ENCODE data around the gene CDR2. TPM values are rescaled to one million over a fixed set of nuclear protein-coding genes. Genes with fewer than 3 reads are reported as not detected.
A peak's percentile ranks its signal among the peaks of the same experiment; 100 is the strongest.

The CDR2 gene
- total RNA-seq, 1 donor from 2014 or later: 6.7 TPM

DNA sequence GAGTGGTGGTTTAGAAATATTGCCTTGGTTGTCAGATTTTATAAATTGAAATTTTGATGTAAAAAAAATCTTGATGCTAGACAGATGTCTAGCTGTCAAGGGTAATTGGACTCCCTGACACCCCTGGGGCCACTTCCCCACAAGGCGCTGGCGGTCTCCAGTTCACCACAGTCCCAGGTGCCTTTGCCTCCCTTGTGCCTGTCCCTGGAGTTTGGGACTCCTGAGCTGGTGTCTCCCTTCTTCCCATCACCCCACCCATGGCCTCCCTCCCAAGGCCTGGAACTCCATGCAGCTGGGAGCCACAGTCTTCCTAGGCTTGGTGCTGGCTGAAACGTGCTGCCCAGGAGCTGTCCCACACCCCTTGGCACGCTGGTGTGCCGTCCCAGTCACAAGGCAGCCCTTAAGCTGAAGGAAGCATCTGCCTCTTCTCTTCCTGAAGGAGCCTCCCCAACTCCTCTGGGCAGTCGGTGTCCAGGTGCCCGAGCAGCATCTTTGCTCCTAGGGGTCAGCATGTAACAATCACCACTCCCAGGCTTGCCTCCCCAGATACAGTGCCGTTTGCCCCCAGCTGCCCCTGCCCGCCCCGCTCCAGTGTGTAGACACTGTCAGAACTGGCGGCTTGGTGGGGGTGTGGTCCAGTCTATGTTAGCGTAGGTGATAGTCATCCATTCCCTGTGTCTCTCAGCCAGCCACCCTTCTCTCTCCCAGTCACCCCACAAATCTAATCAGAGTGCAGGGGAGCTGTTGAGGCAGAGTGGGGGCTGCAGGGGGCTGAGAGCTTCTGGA lies 51.1 kb downstream of the CDR2 start:
- Mint-ChIP-seq H3K27ac (no peak overlapping the region), H3K9me3 (no peaks in the 10 kb centered on the region), H3K4me1 (no peaks in the 10 kb centered on the region), H3K27me3 (no peaks in the 10 kb centered on the region), H3K36me3 (ENCODE audit: low read depth) (peaks cover 91% of the 10 kb centered on the region), H3K4me3 (no peak overlapping the region)
- TF ChIP-seq, protein P1, sequence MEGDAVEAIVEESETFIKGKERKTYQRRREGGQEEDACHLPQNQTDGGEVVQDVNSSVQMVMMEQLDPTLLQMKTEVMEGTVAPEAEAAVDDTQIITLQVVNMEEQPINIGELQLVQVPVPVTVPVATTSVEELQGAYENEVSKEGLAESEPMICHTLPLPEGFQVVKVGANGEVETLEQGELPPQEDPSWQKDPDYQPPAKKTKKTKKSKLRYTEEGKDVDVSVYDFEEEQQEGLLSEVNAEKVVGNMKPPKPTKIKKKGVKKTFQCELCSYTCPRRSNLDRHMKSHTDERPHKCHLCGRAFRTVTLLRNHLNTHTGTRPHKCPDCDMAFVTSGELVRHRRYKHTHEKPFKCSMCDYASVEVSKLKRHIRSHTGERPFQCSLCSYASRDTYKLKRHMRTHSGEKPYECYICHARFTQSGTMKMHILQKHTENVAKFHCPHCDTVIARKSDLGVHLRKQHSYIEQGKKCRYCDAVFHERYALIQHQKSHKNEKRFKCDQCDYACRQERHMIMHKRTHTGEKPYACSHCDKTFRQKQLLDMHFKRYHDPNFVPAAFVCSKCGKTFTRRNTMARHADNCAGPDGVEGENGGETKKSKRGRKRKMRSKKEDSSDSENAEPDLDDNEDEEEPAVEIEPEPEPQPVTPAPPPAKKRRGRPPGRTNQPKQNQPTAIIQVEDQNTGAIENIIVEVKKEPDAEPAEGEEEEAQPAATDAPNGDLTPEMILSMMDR (IDR thresholded peaks at IDR 0.05): no peak
- ATAC-seq (ENCODE audit: low read depth) (no peak), DNase-seq (no peak)
- CTCF ChIA-PET: no interaction called here
- POLR2A ChIA-PET: interaction anchor here (0.6 kb wide), 1 partner anchor 14 kb away, joined by 4 read pairs; no protein-coding TSS in a partner anchor
- intact Hi-C loops (cut with micrococcal nuclease): no loop called here

DNA sequence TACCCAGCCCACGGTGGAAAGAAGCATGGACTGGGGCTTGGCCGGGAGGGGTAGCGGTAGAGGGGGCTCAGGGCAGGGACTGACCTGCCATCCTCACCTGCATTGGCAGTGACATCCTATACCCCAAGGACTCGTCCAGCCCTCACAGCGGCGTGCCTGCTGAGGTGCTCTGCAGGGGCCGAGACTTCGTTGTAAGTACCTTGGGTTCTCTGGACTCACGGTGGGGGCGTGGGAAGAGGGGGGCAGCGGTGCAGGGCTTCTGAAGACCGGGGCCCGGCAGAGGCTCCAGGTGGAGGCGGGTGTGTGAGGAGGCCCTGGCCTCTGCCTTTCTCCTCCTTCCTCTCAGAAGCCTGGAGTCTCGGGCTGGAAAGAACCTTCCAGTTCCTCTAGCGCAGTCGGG lies 51.7 kb downstream of the CDR2 start:
- H3K27ac Mint-ChIP-seq: no peak overlapping the region
- ChIA-PET POLR2A (no interaction called here), CTCF (no interaction called here)
- TF ChIP-seq, protein P1 (IDR thresholded peaks at IDR 0.05): no peak
- no peaks in the 10 kb centered on the region for H3K4me1 Mint-ChIP-seq
- intact Hi-C loops (cut with micrococcal nuclease): no loop called here
- DNase-seq (no peak), ATAC-seq (ENCODE audit: low read depth) (no peak)
- no peak overlapping the region for H3K4me3 Mint-ChIP-seq
- H3K9me3 Mint-ChIP-seq: no peaks in the 10 kb centered on the region
- peaks cover 89% of the 10 kb centered on the region for H3K36me3 Mint-ChIP-seq (ENCODE audit: low read depth)
- no peaks in the 10 kb centered on the region for H3K27me3 Mint-ChIP-seq

DNA sequence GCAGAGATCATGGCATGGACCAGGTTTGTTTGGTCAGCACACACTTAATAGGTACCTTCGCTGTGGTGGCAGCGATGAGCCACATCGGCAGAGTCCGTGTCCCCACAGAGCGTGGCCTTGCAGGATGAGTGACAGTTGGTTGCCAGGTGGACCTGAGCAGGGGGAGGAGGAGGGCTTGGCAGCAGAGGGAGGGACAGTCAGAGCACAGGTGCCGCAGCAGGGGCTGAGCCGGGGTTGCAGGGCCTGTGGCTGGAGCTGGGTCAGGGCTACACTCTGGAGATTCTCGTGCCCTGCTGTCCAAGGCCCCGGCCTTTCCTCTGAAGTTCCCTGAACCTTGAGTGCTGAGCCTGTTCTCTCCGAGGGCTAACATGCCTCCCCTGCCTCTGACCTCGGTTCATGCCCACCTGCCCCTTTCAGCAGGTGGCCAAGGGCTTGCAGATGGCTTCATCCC lies 52.4 kb downstream of the CDR2 start:
- Mint-ChIP-seq H3K4me1 (no peaks in the 10 kb centered on the region), H3K4me3 (no peak overlapping the region), H3K27ac (no peak overlapping the region), H3K9me3 (no peaks in the 10 kb centered on the region), H3K36me3 (ENCODE audit: low read depth) (peaks cover 89% of the 10 kb centered on the region), H3K27me3 (no peaks in the 10 kb centered on the region)
- TF ChIP-seq, protein P1 (IDR thresholded peaks at IDR 0.05): no peak
- intact Hi-C loops (cut with micrococcal nuclease): no loop called here
- ATAC-seq (ENCODE audit: low read depth): no peak
- DNase-seq: no peak
- POLR2A ChIA-PET: no interaction called here
- CTCF ChIA-PET: interaction anchor here (1.4 kb wide), 1 partner anchor 21 kb away, joined by 4 read pairs; no protein-coding TSS in a partner anchor

DNA sequence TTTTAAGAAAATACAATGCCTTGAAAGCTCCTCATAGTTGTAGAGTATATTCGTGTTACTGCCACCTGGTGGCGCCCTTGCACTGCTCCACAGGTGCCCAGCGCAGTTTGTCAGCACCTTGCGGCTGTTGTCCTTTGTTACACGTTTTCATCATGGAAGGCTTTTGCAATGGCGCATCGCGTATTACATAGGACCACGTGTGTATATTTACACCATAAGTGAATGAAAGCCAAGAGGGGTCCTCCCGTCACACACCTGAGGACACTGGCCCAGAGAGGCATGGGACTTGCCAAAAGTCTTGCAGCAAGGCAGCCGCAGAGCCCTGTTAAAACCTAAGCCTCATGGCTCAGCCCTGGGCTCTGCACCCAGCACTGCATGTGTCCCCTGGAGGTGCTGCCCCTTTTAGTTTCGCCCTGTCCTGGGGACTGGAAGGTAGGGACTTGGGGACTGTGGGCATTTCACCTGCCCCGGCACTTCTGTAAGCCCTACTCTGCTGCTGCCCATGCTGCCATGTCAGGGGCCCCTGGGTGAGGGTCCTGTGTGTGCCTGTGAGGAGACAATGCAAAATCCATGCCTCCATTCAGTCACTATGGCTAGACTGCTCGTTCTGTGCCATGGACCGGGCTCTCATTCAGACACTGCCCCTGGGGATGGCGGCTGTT lies 52.9 kb downstream of the CDR2 start:
- TF ChIP-seq, protein P1 (IDR thresholded peaks at IDR 0.05): no peak
- ChIA-PET CTCF (interaction anchor here (0.6 to 1.4 kb wide), 8 partner anchors 8 to 101 kb away, joined by 3 to 5 read pairs (median 4); partner anchors contain the start of gene POLR3E), POLR2A (no interaction called here)
- no peak for DNase-seq
- Mint-ChIP-seq H3K4me1 (no peaks in the 10 kb centered on the region), H3K27ac (no peak overlapping the region), H3K4me3 (no peak overlapping the region), H3K9me3 (no peaks in the 10 kb centered on the region), H3K36me3 (ENCODE audit: low read depth) (peaks cover 87% of the 10 kb centered on the region), H3K27me3 (no peaks in the 10 kb centered on the region)
- intact Hi-C loops (cut with micrococcal nuclease): no loop called here
- ATAC-seq (ENCODE audit: low read depth): peak; percentile 58

Measured in activated B cell treated with CpG ODN at 0.5 μM for 24 hours (primary cell).